SK-N-SH (cell line): ENCODE measurements around the gene WDR27. TPM values are rescaled to one million over a fixed set of nuclear protein-coding genes. Genes with fewer than 3 reads are reported as not detected.
A peak's percentile ranks its signal among the peaks of the same experiment; 100 is the strongest.

ENCODE experiments used
- CTCF ChIA-PET: fragments of 300-600, 350-600 bp; formaldehyde crosslinking; extraction: SDS; loops from one replicate; lab custom pipeline; 2021; lab: Yijun Ruan, JAX
- POLR2A ChIA-PET: fragments of 350-600 bp; sonication (Branson Sonifier 250); formaldehyde crosslinking; extraction: SDS; loops from one replicate; lab custom pipeline; 2020; ENCODE audit warnings: antibody characterized with exemption, inconsistent platforms; lab: Yijun Ruan, JAX
- DNase-seq: peaks from one replicate; pipeline ENCODE4 v3.0.0; 2012
- H2AFZ ChIP-seq: fragments of 200-600 bp; sonication (generic); 2 replicates; pipeline ENCODE4 v1.8.1; 2016; ENCODE audit warnings: antibody characterized with exemption, mild to moderate bottlenecking, low read depth
- H3F3A ChIP-seq: fragments of 200-600 bp; sonication (generic); replicated peaks from 2 replicates; pipeline ENCODE3; 2016; ENCODE audit warnings: antibody characterized with exemption, mild to moderate bottlenecking; ENCODE audit not compliant: insufficient read depth
- H3K27ac ChIP-seq, 2 experiments: fragments of 200-500 bp in 1 of 2; fragments of 200-600 bp in 1 of 2; sonication (Bioruptor generic) in 1 of 2; sonication (generic), shearing (Covaris generic) in 1 of 2; 2 replicates each; pipeline versions ENCODE4 v1.5.1 to v1.6.1; 2014 to 2016; ENCODE audit warnings: low read depth in 2 of 2, inconsistent platforms in 1 of 2, low read length in 1 of 2, mild to moderate bottlenecking in 1 of 2, mixed read lengths in 1 of 2
- H3K27me3 ChIP-seq: fragments of 200-600 bp; sonication (generic), shearing (Covaris generic); 2 replicates; pipeline ENCODE4 v1.6.1; 2016; ENCODE audit warnings: mixed run types; ENCODE audit not compliant: insufficient read depth
- H3K36me3 ChIP-seq, 2 experiments: fragments of 200-500 bp in 1 of 2; fragments of 200-600 bp in 1 of 2; sonication (Bioruptor generic) in 1 of 2; sonication (generic) in 1 of 2; replicated peaks in 1 of 2; 2 replicates each; pipeline versions ENCODE3 to v1.5.1; 2014 to 2016; ENCODE audit warnings: low read length in 1 of 2, mild to moderate bottlenecking in 1 of 2; ENCODE audit not compliant: insufficient read depth in 2 of 2, control insufficient read depth in 1 of 2
- H3K4me1 ChIP-seq, 2 experiments: fragments of 200-500 bp in 1 of 2; fragments of 200-600 bp in 1 of 2; sonication (Bioruptor generic) in 1 of 2; sonication (generic), shearing (Covaris generic) in 1 of 2; 2 replicates each; pipeline versions ENCODE4 v1.5.1 to v1.6.1; 2014 to 2016; ENCODE audit warnings: low read depth in 1 of 2, low read length in 1 of 2, mixed run types in 1 of 2; ENCODE audit not compliant: insufficient read depth in 2 of 2, control insufficient read depth in 1 of 2
- H3K4me2 ChIP-seq: fragments of 200-600 bp; sonication (generic), shearing (Covaris generic); 2 replicates; pipeline ENCODE4 v1.6.1; 2017; ENCODE audit warnings: mixed run types
- H3K4me3 ChIP-seq, 2 experiments: fragments of 200-500 bp in 1 of 2; fragments of 200-600 bp in 1 of 2; sonication (Bioruptor generic) in 1 of 2; sonication (generic), shearing (Covaris generic) in 1 of 2; 2 replicates each; pipeline versions ENCODE4 v1.5.1 to v1.8.1; 2014 to 2016; ENCODE audit warnings: low read depth in 2 of 2, inconsistent platforms in 1 of 2, low read length in 1 of 2, mild to moderate bottlenecking in 1 of 2, mixed read lengths in 1 of 2, moderate library complexity in 1 of 2
- H3K79me2 ChIP-seq: fragments of 200-600 bp; sonication (generic); 2 replicates; pipeline ENCODE4 v1.8.1; 2017; ENCODE audit warnings: mild to moderate bottlenecking; ENCODE audit not compliant: insufficient read depth
- H3K9ac ChIP-seq: fragments of 200-600 bp; sonication (generic); 2 replicates; pipeline ENCODE4 v1.6.1; 2017; ENCODE audit warnings: mixed run types
- H3K9me2 ChIP-seq: fragments of 200-600 bp; sonication (generic); 2 replicates; pipeline ENCODE4 v1.6.1; 2017; ENCODE audit warnings: mixed run types
- H3K9me3 ChIP-seq: fragments of 200-600 bp; sonication (generic); 2 replicates; pipeline ENCODE4 v1.6.1; 2017; ENCODE audit warnings: mixed run types, mild to moderate bottlenecking, moderate library complexity
- H4K20me1 ChIP-seq: fragments of 200-600 bp; sonication (generic); 2 replicates; pipeline ENCODE4 v1.6.1; 2017; ENCODE audit warnings: mild to moderate bottlenecking, mixed run types; ENCODE audit not compliant: insufficient read depth
- ELF1 ChIP-seq: IDR thresholded peaks from 2 replicates; pipeline ENCODE4 v1.4.0; 2012
- EP300 ChIP-seq, 2 experiments: IDR thresholded peaks; 2 replicates each; pipeline versions ENCODE4 v1.4.0 to v1.6.1; 2012; ENCODE audit warnings: borderline replicate concordance in 1 of 2, low read depth in 1 of 2, low read length in 1 of 2
- EZH2phosphoT487 ChIP-seq: fragments of 200-600 bp; sonication (generic); IDR thresholded peaks from 2 replicates; pipeline ENCODE4 v1.6.1; 2017; ENCODE audit warnings: low read depth, mixed run types, mild to moderate bottlenecking, antibody characterized with exemption, moderate library complexity, borderline replicate concordance
- FOSL2 ChIP-seq: IDR thresholded peaks from 2 replicates; pipeline ENCODE4 v1.4.0; 2012; ENCODE audit warnings: low read depth, mild to moderate bottlenecking, moderate library complexity, borderline replicate concordance
- GABPA ChIP-seq: IDR thresholded peaks from 2 replicates; pipeline ENCODE4 v1.4.0; 2012; ENCODE audit warnings: low read depth, mild to moderate bottlenecking
- MAX ChIP-seq: IDR thresholded peaks from 2 replicates; pipeline ENCODE4 v1.4.0; 2012; ENCODE audit warnings: low read depth
- MEF2A ChIP-seq: IDR thresholded peaks from 2 replicates; pipeline ENCODE4 v1.4.0; 2012; ENCODE audit warnings: low read depth, borderline replicate concordance
- NRF1 ChIP-seq: IDR thresholded peaks from 2 replicates; pipeline ENCODE4 v1.6.1; 2012; ENCODE audit warnings: low read depth, mild to moderate bottlenecking, low read length
- PBX3 ChIP-seq: IDR thresholded peaks from 2 replicates; pipeline ENCODE4; 2012
- POLR2AphosphoS5 ChIP-seq: IDR thresholded peaks from 2 replicates; pipeline ENCODE4 v1.6.1; 2012; ENCODE audit warnings: low read depth, low read length
- RAD21 ChIP-seq: IDR thresholded peaks from 2 replicates; pipeline ENCODE4 v1.6.1; 2012; ENCODE audit warnings: mild to moderate bottlenecking, low read length
- RXRA ChIP-seq: IDR thresholded peaks from 2 replicates; pipeline ENCODE4 v1.4.0; 2012; ENCODE audit warnings: low read depth, mild to moderate bottlenecking, borderline replicate concordance
- SIN3A ChIP-seq: IDR thresholded peaks from 2 replicates; pipeline ENCODE4 v1.6.1; 2012; ENCODE audit warnings: low read depth, mild to moderate bottlenecking, low read length, moderate library complexity, borderline replicate concordance
- TCF12 ChIP-seq: IDR thresholded peaks from 2 replicates; pipeline ENCODE4 v1.4.0; 2012
- USF1 ChIP-seq: IDR thresholded peaks from 2 replicates; pipeline ENCODE4 v1.4.0; 2012; ENCODE audit warnings: low read depth, borderline replicate concordance
- USF2 ChIP-seq: fragments of 150-350 bp; IDR thresholded peaks from 2 replicates; pipeline ENCODE4 v1.6.1; 2017; ENCODE audit warnings: antibody characterized with exemption, low read length, low read depth, borderline replicate concordance
- ZBTB33 ChIP-seq: IDR thresholded peaks from 2 replicates; pipeline ENCODE4 v1.4.0; 2012; ENCODE audit warnings: low read depth, borderline replicate concordance
- WGBS: methylation state at CpG from one replicate; pipeline ENCODE4 v1.1.6; 2017; ENCODE audit warnings: low lambda C conversion rate; 5-methylcytosine and 5-hydroxymethylcytosine counted together
- polyA plus RNA-seq, 3 experiments: library from polyadenylated mRNA; depleted of rRNA; stranded (reverse); fragments of >200 nt; gene quantifications; 2 replicates each; pipeline ENCODE4 v1.2.3, GENCODE V29; 2012

WDR27 gene
- polyA plus RNA-seq, 1 of the 3 experiments (the other 2 are of a cell fraction): 55.6 TPM

- Histone ChIP-seq H3K9me3 (no peaks in the 10 kb centered on the region), H3F3A (no peaks in the 10 kb centered on the region), H3K27me3 (no peaks in the 10 kb centered on the region), H3K4me2 (no peak overlapping the region), H3K4me1 (no peaks in the 10 kb centered on the region), H3K27ac (no peak overlapping the region), H4K20me1 (no peaks in the 10 kb centered on the region), H3K36me3 (peaks cover 0 to 9% of the 10 kb centered on the region in 2 experiments), H3K9ac (no peak overlapping the region), H3K79me2 (no peaks in the 10 kb centered on the region), H3K4me3 (no peak overlapping the region), H3K9me2 (no peaks in the 10 kb centered on the region), H2AFZ (no peak overlapping the region)
- no peak for DNase-seq
- POLR2A ChIA-PET: no interaction called here
- 88% methylated on average over 3 of the region's 5 CpGs for WGBS
- CTCF ChIA-PET: no interaction called here
- TF ChIP-seq SIN3A: no peak
- no peak for TF ChIP-seq ELF1
- TF ChIP-seq EZH2phosphoT487: no peak
- no peak for TF ChIP-seq RXRA
- no peak for TF ChIP-seq NRF1
- no peak for TF ChIP-seq GABPA
- no peak for TF ChIP-seq RAD21
- TF ChIP-seq EP300 (IDR thresholded peaks at IDR 0.05; ENCODE audit: borderline replicate concordance in 1 of 2, low read depth in 1 of 2, low read length in 1 of 2): no peak
- no peak for TF ChIP-seq USF2
- no peak for TF ChIP-seq POLR2AphosphoS5
- no peak for TF ChIP-seq USF1
- TF ChIP-seq MEF2A: no peak
- no peak for TF ChIP-seq ZBTB33
These were observed 145.7 kb downstream of the WDR27 start for GRCh38 chr6:169555971-169556617.

GRCh38 chr6:169545982-169546381, 155.8 kb downstream of the WDR27 start:
- no peaks in the 10 kb centered on the region for H3K36me3 ChIP-seq
- 56% methylated on average over 5 of the region's 6 CpGs for WGBS
- H3K4me2 ChIP-seq: no peak overlapping the region; the same call in 1 of the 2 replicates
- H3K27me3 ChIP-seq: no peaks in the 10 kb centered on the region
- CTCF ChIA-PET: interaction anchor here (0.6 kb wide), 1 partner anchor 1114 kb away, joined by 3 read pairs; no protein-coding TSS in a partner anchor
- H2AFZ ChIP-seq: no peak overlapping the region
- no peaks in the 10 kb centered on the region; the same call in 1 of the 2 replicates for H3K9me3 ChIP-seq
- no peak for DNase-seq
- no peaks in the 10 kb centered on the region for H4K20me1 ChIP-seq
- POLR2A ChIA-PET: no interaction called here
- TF ChIP-seq TCF12: peak; percentile 49; the same call in 1 of the 2 replicates
- no peak for TF ChIP-seq MAX
- peak; percentile 9; the same call in 1 of the 2 replicates for TF ChIP-seq FOSL2
- no peak for TF ChIP-seq NRF1
- peak; percentile 39 for TF ChIP-seq PBX3
- no peak overlapping the region for H3K27ac ChIP-seq
- no peak overlapping the region for H3K9ac ChIP-seq
- H3K4me1 ChIP-seq: peaks cover 0 to 8% of the 10 kb centered on the region in 2 experiments; a peak in 3 of 4 replicates
- H3K9me2 ChIP-seq: no peaks in the 10 kb centered on the region; the same call in 1 of the 2 replicates
- H3F3A ChIP-seq: peaks cover 10% of the 10 kb centered on the region
- no peaks in the 10 kb centered on the region for H3K79me2 ChIP-seq
- H3K4me3 ChIP-seq: no peak overlapping the region
